GM23338 (cell line): ENCODE results near the gene SF1. TPM values are rescaled to one million over a fixed set of nuclear protein-coding genes. Genes with fewer than 3 reads are reported as not detected.
A peak's percentile ranks its signal among the peaks of the same experiment; 100 is the strongest.

ENCODE experiments used
- ATAC-seq: fragments of 200-7000 bp; cut with Tn5 transposase; 3 replicates; pipeline ENCODE4 v1.9.1; 2020
- DNase-seq: peaks from one replicate; pipeline ENCODE4 v3.0.0-alpha.2; 2015; ENCODE audit warnings: low spot score
- H2AFZ ChIP-seq: fragments of 200-600 bp; sonication (generic); 2 replicates; pipeline ENCODE4 v1.8.0; 2016; ENCODE audit warnings: antibody characterized with exemption, mild to moderate bottlenecking, moderate library complexity
- H3F3A ChIP-seq: fragments of 200-600 bp; sonication (generic); replicated peaks from 2 replicates; pipeline ENCODE4 v1.8.0; 2017; ENCODE audit warnings: antibody characterized with exemption, mixed run types, low read depth
- H3K27ac ChIP-seq: fragments of 200-600 bp; sonication (generic); 2 replicates; pipeline ENCODE4 v1.6.1; 2016; ENCODE audit warnings: low read depth
- H3K27me3 ChIP-seq: fragments of 200-600 bp; sonication (generic); 2 replicates; pipeline ENCODE4 v1.8.0; 2016; ENCODE audit warnings: mild to moderate bottlenecking, mixed run types, moderate library complexity; ENCODE audit not compliant: insufficient read depth
- H3K36me3 ChIP-seq: fragments of 200-600 bp; sonication (generic); 2 replicates; pipeline ENCODE4 v1.8.0; 2016; ENCODE audit warnings: mild to moderate bottlenecking; ENCODE audit not compliant: insufficient read depth
- H3K4me1 ChIP-seq: fragments of 200-600 bp; sonication (generic); 2 replicates; pipeline ENCODE4 v1.8.0; 2016; ENCODE audit warnings: mild to moderate bottlenecking, moderate library complexity; ENCODE audit not compliant: insufficient read depth
- H3K4me2 ChIP-seq: fragments of 200-600 bp; sonication (generic); 2 replicates; pipeline ENCODE4 v1.7.1; 2017; ENCODE audit warnings: mixed run types
- H3K4me3 ChIP-seq: fragments of 200-600 bp; sonication (generic); 2 replicates; pipeline ENCODE4 v1.6.1; 2016; ENCODE audit warnings: mixed run types
- H3K79me2 ChIP-seq: fragments of 200-600 bp; sonication (generic); replicated peaks from 2 replicates; pipeline ENCODE4 v1.8.0; 2017; ENCODE audit warnings: mild to moderate bottlenecking; ENCODE audit not compliant: insufficient read depth
- H3K9me2 ChIP-seq: fragments of 200-600 bp; sonication (generic); 2 replicates; pipeline ENCODE4 v1.8.0; 2017; ENCODE audit not compliant: insufficient read depth
- H4K20me1 ChIP-seq: fragments of 200-600 bp; sonication (generic); replicated peaks from 2 replicates; pipeline ENCODE4 v1.8.0; 2017; ENCODE audit warnings: mild to moderate bottlenecking; ENCODE audit not compliant: insufficient read depth
- H3K27ac Mint-ChIP-seq: 2 replicates; pipeline ENCODE4 v1.8.0; 2020; ENCODE audit warnings: inconsistent platforms, mild to moderate bottlenecking, moderate library complexity, mixed read lengths
- H3K27me3 Mint-ChIP-seq: 3 replicates; pipeline ENCODE4 v1.8.0; 2022; ENCODE audit warnings: low read depth, mild to moderate bottlenecking, moderate library complexity, mixed read lengths, inconsistent platforms; ENCODE audit not compliant: insufficient read depth, poor library complexity
- H3K36me3 Mint-ChIP-seq: 3 replicates; pipeline ENCODE4 v1.8.0; 2021; ENCODE audit warnings: low read depth, mild to moderate bottlenecking, inconsistent platforms, moderate library complexity, mixed read lengths
- H3K4me1 Mint-ChIP-seq: 3 replicates; pipeline ENCODE4 v1.8.0; 2020; ENCODE audit warnings: mild to moderate bottlenecking, inconsistent platforms, mixed read lengths
- H3K4me3 Mint-ChIP-seq: 3 replicates; pipeline ENCODE4 v1.8.0; 2021; ENCODE audit warnings: moderate library complexity, mild to moderate bottlenecking, inconsistent platforms, mixed read lengths
- H3K9me3 Mint-ChIP-seq: 3 replicates; pipeline ENCODE4 v1.8.0; 2020; ENCODE audit warnings: moderate library complexity, mild to moderate bottlenecking, inconsistent platforms, mixed read lengths
- CREB1 ChIP-seq: fragments of 250-450 bp; sonication (Bioruptor Pico); IDR thresholded peaks from 2 replicates; pipeline ENCODE4 v1.5.0; 2020; ENCODE audit warnings: low read depth, mild to moderate bottlenecking, moderate library complexity
- EZH2 ChIP-seq: fragments of 200-600 bp; sonication (generic); IDR thresholded peaks from one replicate; pipeline ENCODE4 v1.8.0; 2017; ENCODE audit warnings: antibody characterized with exemption, mild to moderate bottlenecking, low read depth; ENCODE audit not compliant: unreplicated experiment
- EZH2phosphoT487 ChIP-seq: fragments of 200-600 bp; sonication (generic); IDR thresholded peaks from one replicate; pipeline ENCODE4 v1.8.1; 2018; ENCODE audit warnings: antibody characterized with exemption; ENCODE audit not compliant: unreplicated experiment
- JUNB ChIP-seq: IDR thresholded peaks from one replicate; pipeline ENCODE4 v1.6.1; 2016; ENCODE audit warnings: antibody characterized with exemption; ENCODE audit not compliant: unreplicated experiment
- NANOG ChIP-seq: IDR thresholded peaks from 2 replicates; pipeline ENCODE4 v1.6.1; 2016; ENCODE audit warnings: antibody characterized with exemption, borderline replicate concordance
- POLR2AphosphoS5 ChIP-seq: IDR thresholded peaks from 2 replicates; pipeline ENCODE4 v1.6.1; 2016; ENCODE audit warnings: antibody characterized with exemption, low read depth
- STAT1 ChIP-seq: IDR thresholded peaks from one replicate; pipeline ENCODE4 v1.6.1; 2016; ENCODE audit warnings: antibody characterized with exemption; ENCODE audit not compliant: unreplicated experiment
- ZNF114 ChIP-seq: fragments of 250-450 bp; sonication (Bioruptor Pico); IDR thresholded peaks from 2 replicates; pipeline ENCODE4 v1.5.0; 2020; ENCODE audit warnings: mild to moderate bottlenecking, moderate library complexity
- ZNF331 ChIP-seq: fragments of 250-450 bp; sonication (Bioruptor Pico); IDR thresholded peaks from 2 replicates; pipeline ENCODE4 v1.5.0; 2020; ENCODE audit warnings: low read depth, mild to moderate bottlenecking, moderate library complexity
- polyA plus RNA-seq: library from polyadenylated mRNA; unstranded; fragments of >200 nt; fragmentation: Nextera tagmentation; extraction: Ambion mirVana; gene quantifications from 2 replicates; pipeline ENCODE4 v1.2.1, GENCODE V29; 2016
- total RNA-seq: library from RNA; depleted of rRNA; stranded (reverse); fragments of >200 nt; shearing (Covaris generic); gene quantifications from 2 replicates; pipeline ENCODE4 v1.2.3, GENCODE V29; 2014
- TF ChIP-seq, protein P1 (sequence below), 2 experiments: fragments of 200-600 bp in 1 of 2; sonication (generic) in 1 of 2; conservative IDR thresholded peaks; 2 replicates each; pipeline versions ENCODE4 v1.5.1 to v1.6.1; 2016 to 2017; ENCODE audit warnings: antibody characterized with exemption in 2 of 2, low read depth in 2 of 2, mild to moderate bottlenecking in 2 of 2, moderate library complexity in 1 of 2
- TF ChIP-seq, protein P2 (sequence below): IDR thresholded peaks from one replicate; pipeline ENCODE4 v1.6.1; 2018; ENCODE audit warnings: antibody characterized with exemption; ENCODE audit not compliant: unreplicated experiment
- TF ChIP-seq, protein P3 (sequence below): IDR thresholded peaks from 2 replicates; pipeline ENCODE4 v1.6.1; 2016; ENCODE audit warnings: antibody characterized with exemption

The SF1 gene
- total and polyA plus RNA-seq, 2 experiments from 2014 or later: 76.9 to 252 TPM

DNA sequence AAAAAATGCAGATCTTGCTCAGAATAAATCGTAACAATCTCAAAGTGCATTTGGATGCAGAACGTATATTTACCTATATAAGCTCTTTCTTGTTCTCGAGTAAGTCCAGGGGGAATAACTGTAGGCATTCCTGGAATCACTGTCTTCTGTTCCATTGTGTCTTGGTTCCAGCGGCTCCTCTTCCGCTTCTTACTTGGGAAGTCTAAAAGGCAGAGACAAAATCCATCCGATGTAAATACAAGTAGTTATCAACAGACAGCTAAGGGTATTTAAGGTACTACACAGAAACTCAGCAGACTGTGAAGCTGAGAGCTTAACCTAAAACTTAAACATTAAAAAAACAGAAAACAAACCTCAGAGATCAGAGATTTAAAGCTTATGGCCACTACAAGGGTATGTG is 1.9 kb downstream of the SF1 start:
- Mint-ChIP-seq H3K4me3 (peak overlapping the region; percentile 94), H3K4me1 (peaks cover 35% of the 10 kb centered on the region), H3K9me3 (no peaks in the 10 kb centered on the region; the same call in 2 of the 3 replicates), H3K27me3 (peaks cover 18% of the 10 kb centered on the region), H3K27ac (no peak overlapping the region), H3K36me3 (peaks cover 61% of the 10 kb centered on the region)
- DNase-seq (no peak), ATAC-seq (no peak)
- H3K36me3 ChIP-seq: peaks cover 58% of the 10 kb centered on the region
- peaks cover 58% of the 10 kb centered on the region for H4K20me1 ChIP-seq
- no peaks in the 10 kb centered on the region for H3K27me3 ChIP-seq
- peaks cover 70% of the 10 kb centered on the region for H3K79me2 ChIP-seq
- no peaks in the 10 kb centered on the region for H3K9me2 ChIP-seq
- H3K4me1 ChIP-seq: peaks cover 10% of the 10 kb centered on the region
- peaks cover 61% of the 10 kb centered on the region for H3F3A ChIP-seq
- H3K27ac ChIP-seq: no peak overlapping the region; the same call in 1 of the 2 replicates
- peak overlapping the region; percentile 100 for H3K4me2 ChIP-seq
- TF ChIP-seq STAT1 (no peak), EZH2phosphoT487 (no peak), ZNF114 (CRISPR knock-in tag) (no peak), EZH2 (no peak), POLR2AphosphoS5 (no peak), JUNB (no peak), ZNF331 (CRISPR knock-in tag) (no peak)
- TF ChIP-seq, protein P1, sequence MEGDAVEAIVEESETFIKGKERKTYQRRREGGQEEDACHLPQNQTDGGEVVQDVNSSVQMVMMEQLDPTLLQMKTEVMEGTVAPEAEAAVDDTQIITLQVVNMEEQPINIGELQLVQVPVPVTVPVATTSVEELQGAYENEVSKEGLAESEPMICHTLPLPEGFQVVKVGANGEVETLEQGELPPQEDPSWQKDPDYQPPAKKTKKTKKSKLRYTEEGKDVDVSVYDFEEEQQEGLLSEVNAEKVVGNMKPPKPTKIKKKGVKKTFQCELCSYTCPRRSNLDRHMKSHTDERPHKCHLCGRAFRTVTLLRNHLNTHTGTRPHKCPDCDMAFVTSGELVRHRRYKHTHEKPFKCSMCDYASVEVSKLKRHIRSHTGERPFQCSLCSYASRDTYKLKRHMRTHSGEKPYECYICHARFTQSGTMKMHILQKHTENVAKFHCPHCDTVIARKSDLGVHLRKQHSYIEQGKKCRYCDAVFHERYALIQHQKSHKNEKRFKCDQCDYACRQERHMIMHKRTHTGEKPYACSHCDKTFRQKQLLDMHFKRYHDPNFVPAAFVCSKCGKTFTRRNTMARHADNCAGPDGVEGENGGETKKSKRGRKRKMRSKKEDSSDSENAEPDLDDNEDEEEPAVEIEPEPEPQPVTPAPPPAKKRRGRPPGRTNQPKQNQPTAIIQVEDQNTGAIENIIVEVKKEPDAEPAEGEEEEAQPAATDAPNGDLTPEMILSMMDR (conservative IDR thresholded peaks at IDR 0.05; ENCODE audit: low read depth in 2 of 2): no peak
- TF ChIP-seq, protein P2, sequence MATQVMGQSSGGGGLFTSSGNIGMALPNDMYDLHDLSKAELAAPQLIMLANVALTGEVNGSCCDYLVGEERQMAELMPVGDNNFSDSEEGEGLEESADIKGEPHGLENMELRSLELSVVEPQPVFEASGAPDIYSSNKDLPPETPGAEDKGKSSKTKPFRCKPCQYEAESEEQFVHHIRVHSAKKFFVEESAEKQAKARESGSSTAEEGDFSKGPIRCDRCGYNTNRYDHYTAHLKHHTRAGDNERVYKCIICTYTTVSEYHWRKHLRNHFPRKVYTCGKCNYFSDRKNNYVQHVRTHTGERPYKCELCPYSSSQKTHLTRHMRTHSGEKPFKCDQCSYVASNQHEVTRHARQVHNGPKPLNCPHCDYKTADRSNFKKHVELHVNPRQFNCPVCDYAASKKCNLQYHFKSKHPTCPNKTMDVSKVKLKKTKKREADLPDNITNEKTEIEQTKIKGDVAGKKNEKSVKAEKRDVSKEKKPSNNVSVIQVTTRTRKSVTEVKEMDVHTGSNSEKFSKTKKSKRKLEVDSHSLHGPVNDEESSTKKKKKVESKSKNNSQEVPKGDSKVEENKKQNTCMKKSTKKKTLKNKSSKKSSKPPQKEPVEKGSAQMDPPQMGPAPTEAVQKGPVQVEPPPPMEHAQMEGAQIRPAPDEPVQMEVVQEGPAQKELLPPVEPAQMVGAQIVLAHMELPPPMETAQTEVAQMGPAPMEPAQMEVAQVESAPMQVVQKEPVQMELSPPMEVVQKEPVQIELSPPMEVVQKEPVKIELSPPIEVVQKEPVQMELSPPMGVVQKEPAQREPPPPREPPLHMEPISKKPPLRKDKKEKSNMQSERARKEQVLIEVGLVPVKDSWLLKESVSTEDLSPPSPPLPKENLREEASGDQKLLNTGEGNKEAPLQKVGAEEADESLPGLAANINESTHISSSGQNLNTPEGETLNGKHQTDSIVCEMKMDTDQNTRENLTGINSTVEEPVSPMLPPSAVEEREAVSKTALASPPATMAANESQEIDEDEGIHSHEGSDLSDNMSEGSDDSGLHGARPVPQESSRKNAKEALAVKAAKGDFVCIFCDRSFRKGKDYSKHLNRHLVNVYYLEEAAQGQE: no peak
- peak overlapping the region; percentile 94 for H3K4me3 ChIP-seq
- no peak overlapping the region for H2AFZ ChIP-seq

DNA sequence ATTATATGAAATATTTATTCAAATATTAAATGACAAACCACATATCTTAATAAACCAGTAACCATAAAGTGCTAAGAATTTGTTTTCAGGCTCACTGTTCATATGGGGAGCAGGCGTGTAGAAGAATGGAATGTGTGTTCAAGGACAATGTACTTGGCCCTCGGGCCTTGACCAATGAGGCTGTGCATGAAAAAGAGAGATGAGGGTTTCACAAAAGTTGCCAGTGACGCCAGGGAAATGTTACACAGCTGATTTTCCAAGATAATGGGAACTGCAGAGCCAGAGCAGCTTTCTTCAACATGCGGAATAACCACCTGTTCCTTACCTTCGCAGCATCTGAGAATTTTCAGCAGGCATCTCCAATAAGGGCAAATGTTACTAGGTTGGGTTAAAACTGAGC is 4.2 kb downstream of the SF1 start:
- no peak for DNase-seq
- Histone ChIP-seq H2AFZ (no peak overlapping the region), H3K27me3 (no peaks in the 10 kb centered on the region), H3K79me2 (peaks cover 82% of the 10 kb centered on the region), H3K4me2 (no peak overlapping the region), H3F3A (peaks cover 76% of the 10 kb centered on the region), H3K36me3 (peaks cover 81% of the 10 kb centered on the region), H4K20me1 (peaks cover 79% of the 10 kb centered on the region), H3K4me1 (peaks cover 10% of the 10 kb centered on the region), H3K4me3 (no peak overlapping the region), H3K27ac (peak overlapping the region; percentile 68; the same call in 1 of the 2 replicates), H3K9me2 (no peaks in the 10 kb centered on the region)
- peaks cover 84% of the 10 kb centered on the region for H3K36me3 Mint-ChIP-seq
- H3K4me3 Mint-ChIP-seq: no peak overlapping the region
- no peak for ATAC-seq
- no peaks in the 10 kb centered on the region; the same call in 2 of the 3 replicates for H3K9me3 Mint-ChIP-seq
- H3K27ac Mint-ChIP-seq: no peak overlapping the region
- H3K27me3 Mint-ChIP-seq: peaks cover 19% of the 10 kb centered on the region
- peaks cover 30% of the 10 kb centered on the region for H3K4me1 Mint-ChIP-seq
- TF ChIP-seq NANOG (no peak), CREB1 (CRISPR knock-in tag) (no peak), STAT1 (no peak), EZH2phosphoT487 (no peak), JUNB (no peak), EZH2 (no peak)
- TF ChIP-seq, protein P1 (conservative IDR thresholded peaks at IDR 0.05; ENCODE audit: low read depth in 2 of 2): no peak
- TF ChIP-seq, protein P2: no peak
- TF ChIP-seq, protein P3, sequence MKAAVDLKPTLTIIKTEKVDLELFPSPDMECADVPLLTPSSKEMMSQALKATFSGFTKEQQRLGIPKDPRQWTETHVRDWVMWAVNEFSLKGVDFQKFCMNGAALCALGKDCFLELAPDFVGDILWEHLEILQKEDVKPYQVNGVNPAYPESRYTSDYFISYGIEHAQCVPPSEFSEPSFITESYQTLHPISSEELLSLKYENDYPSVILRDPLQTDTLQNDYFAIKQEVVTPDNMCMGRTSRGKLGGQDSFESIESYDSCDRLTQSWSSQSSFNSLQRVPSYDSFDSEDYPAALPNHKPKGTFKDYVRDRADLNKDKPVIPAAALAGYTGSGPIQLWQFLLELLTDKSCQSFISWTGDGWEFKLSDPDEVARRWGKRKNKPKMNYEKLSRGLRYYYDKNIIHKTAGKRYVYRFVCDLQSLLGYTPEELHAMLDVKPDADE: no peak
